HEK293 (cell line): ENCODE measurements around the gene ANKRD30BL.
"Not testable (repeated sequence)": the region's sequence is repeated elsewhere in the genome, so short reads cannot be mapped to it uniquely, and the experiment has no call there.

ENCODE experiments used
- CTCF ChIA-PET: fragments of 350-600 bp; formaldehyde crosslinking; extraction: SDS; loops from one replicate; lab custom pipeline; 2021; ENCODE audit warnings: antibody characterized with exemption; lab: Yijun Ruan, JAX
- POLR2A ChIA-PET: fragments of 300-600 bp; formaldehyde crosslinking; extraction: SDS; loops from one replicate; lab custom pipeline; 2020; ENCODE audit warnings: antibody characterized with exemption, inconsistent platforms; lab: Yijun Ruan, JAX
- H3K27ac ChIP-seq: fragments of 200-500 bp; sonication (Bioruptor generic); 2 replicates; pipeline ENCODE4 v1.5.1; 2014; ENCODE audit warnings: low read depth, low read length, control low read depth, inconsistent platforms; ENCODE audit errors: extremely low read depth
- H3K36me3 ChIP-seq, 2 experiments: fragments of 200-500 bp in 1 of 2; sonication (Bioruptor generic) in 1 of 2; 1 replicate in 1 of 2; 2 replicates in 1 of 2; pipeline ENCODE4 v1.5.1; 2014 to 2017; ENCODE audit warnings: inconsistent platforms in 2 of 2, low read length in 2 of 2; ENCODE audit not compliant: control insufficient read depth in 2 of 2, insufficient read depth in 1 of 2
- H3K4me1 ChIP-seq: fragments of 200-500 bp; sonication (Bioruptor generic); 2 replicates; pipeline ENCODE4 v1.5.1; 2014; ENCODE audit warnings: mild to moderate bottlenecking, low read length, inconsistent platforms; ENCODE audit not compliant: control insufficient read depth, insufficient read depth
- H3K4me3 ChIP-seq: 2 replicates; pipeline ENCODE4 v1.5.1; 2011; ENCODE audit warnings: low read depth, mild to moderate bottlenecking, control low read depth, low read length, moderate library complexity
- H3K9me3 ChIP-seq: fragments of 200-500 bp; sonication (Bioruptor generic); 2 replicates; pipeline ENCODE4 v1.5.1; 2014; ENCODE audit warnings: low read depth, low read length, inconsistent platforms; ENCODE audit not compliant: control insufficient read depth, insufficient read depth
- ZNF654 ChIP-seq: fragments of 450-650 bp; formaldehyde crosslinking; IDR thresholded peaks from 2 replicates; pipeline ENCODE4 v1.5.1; 2016; ENCODE audit warnings: low read depth, missing biosample characterization, missing genetic modification characterization
- TF ChIP-seq, protein P1 (sequence below): fragments of 450-650 bp; formaldehyde crosslinking; IDR thresholded peaks from 2 replicates; pipeline ENCODE4 v1.5.1; 2016; ENCODE audit warnings: missing biosample characterization, missing genetic modification characterization

The ANKRD30BL gene

DNA sequence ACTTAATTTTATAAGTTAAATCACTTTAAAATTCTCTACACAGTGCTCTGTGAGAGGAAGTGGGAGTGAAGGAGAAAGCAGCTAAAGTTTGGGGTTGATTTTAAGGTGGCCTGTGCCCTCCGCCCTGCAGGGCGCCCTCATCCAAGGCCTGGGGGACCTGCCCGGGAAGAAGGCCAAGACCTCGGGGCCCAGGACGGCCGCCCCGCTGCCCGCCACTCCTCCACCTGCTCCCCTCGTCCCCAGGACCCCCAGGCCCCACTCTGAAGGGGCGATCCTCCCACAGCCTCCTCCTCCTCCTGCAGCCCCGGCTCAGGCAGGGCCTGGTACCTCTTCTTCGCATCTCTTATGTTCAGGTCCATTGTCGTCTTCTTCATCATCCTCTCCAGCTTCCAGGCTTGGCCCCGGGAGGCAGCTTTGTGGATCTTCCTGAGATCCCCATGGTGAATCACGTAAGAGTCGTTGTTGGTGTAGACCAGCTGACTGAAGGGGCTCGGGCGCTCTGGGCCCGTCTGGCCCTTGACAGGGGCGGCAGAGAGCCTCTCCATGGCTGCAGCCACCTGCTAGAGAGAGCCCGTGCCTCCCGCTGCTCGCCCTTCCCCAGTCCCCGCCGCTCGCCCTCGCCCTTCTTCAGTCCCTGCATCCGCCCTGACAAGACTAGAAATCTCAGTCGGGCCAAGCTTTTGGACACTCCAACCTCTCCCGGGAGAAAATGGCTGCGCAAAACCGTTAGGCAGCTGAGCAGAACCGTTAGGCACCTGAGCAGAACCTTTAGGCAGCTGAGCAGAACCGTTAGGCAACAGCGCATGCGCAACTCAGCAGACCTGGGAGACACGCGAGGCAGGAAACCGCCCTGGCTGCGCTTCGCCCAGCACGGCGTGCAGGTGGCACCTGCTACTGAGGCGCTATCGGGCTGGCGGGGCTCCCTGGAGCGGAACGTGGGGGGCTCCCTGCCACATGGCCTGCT, at the start of gene ANKRD30BL:
Gene ANKRD30BL, minus strand, starts transcription at position 792 of the 964 bp plus-strand sequence. Its CDS starts 247 bp downstream, at position 545.
- POLR2A ChIA-PET, H3K27ac ChIP-seq, H3K36me3 ChIP-seq, CTCF ChIA-PET, H3K4me1 ChIP-seq, H3K4me3 ChIP-seq, H3K9me3 ChIP-seq: not testable (repeated sequence)

DNA sequence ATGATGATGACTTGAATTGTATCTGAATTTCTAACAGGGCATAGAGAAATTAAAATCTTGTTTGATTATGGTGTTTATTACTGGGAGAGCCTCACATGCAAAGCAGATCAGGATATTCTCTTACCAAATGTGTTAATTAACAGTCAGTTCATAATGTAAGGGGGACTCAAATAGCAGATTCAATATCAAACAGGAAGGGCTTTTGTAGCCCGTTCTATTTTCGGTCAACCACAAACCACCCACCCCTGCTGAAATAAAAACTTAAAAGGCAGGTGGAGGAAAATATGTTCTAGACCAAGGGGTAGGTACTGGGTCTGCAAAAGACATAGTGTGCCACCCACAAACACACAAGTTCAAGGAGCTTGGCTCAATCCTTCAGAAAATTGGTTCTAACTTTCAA, 41.1 kb upstream of the ANKRD30BL start:
- H3K4me3 ChIP-seq, CTCF ChIA-PET: not testable (repeated sequence)

GRCh38 chr2:132192854-132193253, 31.1 kb upstream of the ANKRD30BL start:
- H3K9me3 ChIP-seq, POLR2A ChIA-PET, CTCF ChIA-PET, H3K4me3 ChIP-seq, H3K4me1 ChIP-seq, H3K36me3 ChIP-seq, H3K27ac ChIP-seq: not testable (repeated sequence)

More for the DNA sequence above, 41.1 kb upstream of the ANKRD30BL start:
- POLR2A ChIA-PET, H3K36me3 ChIP-seq, H3K4me1 ChIP-seq, H3K27ac ChIP-seq, H3K9me3 ChIP-seq: not testable (repeated sequence)

GRCh38 chr2:132167100-132167499, 5.3 kb upstream of the ANKRD30BL start:
- POLR2A ChIA-PET = not testable (repeated sequence)

GRCh38 chr2:132162125-132162660, 441 bp upstream of the ANKRD30BL start:
- H3K4me3 ChIP-seq, POLR2A ChIA-PET, H3K27ac ChIP-seq, CTCF ChIA-PET, H3K4me1 ChIP-seq, H3K9me3 ChIP-seq, H3K36me3 ChIP-seq: not testable (repeated sequence)

More at GRCh38 chr2:132167100-132167499, 5.3 kb upstream of the ANKRD30BL start:
- CTCF ChIA-PET, H3K27ac ChIP-seq, H3K4me1 ChIP-seq, H3K36me3 ChIP-seq, H3K4me3 ChIP-seq, H3K9me3 ChIP-seq: not testable (repeated sequence)

DNA sequence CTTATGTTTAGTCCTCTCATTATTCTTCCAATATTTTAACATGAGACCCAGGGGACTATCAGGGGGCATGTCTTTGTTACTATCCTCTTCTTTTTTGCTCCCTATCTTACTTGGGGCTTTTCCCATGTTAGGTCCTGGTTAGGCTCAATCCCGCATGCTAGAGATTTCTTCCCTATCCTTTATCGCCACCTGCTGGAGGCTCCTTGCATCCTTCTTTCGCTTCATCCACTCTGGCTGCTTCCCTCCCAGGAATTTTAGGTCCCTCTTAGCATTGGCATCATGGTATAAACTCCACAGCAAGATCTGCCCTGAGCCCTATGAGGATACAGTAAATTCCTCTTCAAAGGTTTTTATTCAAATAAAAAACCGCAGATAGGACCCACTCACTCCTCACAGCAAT, 15.0 kb downstream of the ANKRD30BL start:
- H3K27ac ChIP-seq, CTCF ChIA-PET, H3K9me3 ChIP-seq, POLR2A ChIA-PET, H3K36me3 ChIP-seq, H3K4me1 ChIP-seq, H3K4me3 ChIP-seq: not testable (repeated sequence)
- TF ChIP-seq, protein P1, sequence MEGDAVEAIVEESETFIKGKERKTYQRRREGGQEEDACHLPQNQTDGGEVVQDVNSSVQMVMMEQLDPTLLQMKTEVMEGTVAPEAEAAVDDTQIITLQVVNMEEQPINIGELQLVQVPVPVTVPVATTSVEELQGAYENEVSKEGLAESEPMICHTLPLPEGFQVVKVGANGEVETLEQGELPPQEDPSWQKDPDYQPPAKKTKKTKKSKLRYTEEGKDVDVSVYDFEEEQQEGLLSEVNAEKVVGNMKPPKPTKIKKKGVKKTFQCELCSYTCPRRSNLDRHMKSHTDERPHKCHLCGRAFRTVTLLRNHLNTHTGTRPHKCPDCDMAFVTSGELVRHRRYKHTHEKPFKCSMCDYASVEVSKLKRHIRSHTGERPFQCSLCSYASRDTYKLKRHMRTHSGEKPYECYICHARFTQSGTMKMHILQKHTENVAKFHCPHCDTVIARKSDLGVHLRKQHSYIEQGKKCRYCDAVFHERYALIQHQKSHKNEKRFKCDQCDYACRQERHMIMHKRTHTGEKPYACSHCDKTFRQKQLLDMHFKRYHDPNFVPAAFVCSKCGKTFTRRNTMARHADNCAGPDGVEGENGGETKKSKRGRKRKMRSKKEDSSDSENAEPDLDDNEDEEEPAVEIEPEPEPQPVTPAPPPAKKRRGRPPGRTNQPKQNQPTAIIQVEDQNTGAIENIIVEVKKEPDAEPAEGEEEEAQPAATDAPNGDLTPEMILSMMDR = peak; percentile 39
- TF ChIP-seq ZNF654 (tag by site-specific recombination) = peak; percentile 73
